T-cell (primary cell): ENCODE results near the gene PTPRA. TPM values are rescaled to one million over a fixed set of nuclear protein-coding genes. Genes with fewer than 3 reads are reported as not detected.
A peak's percentile ranks its signal among the peaks of the same experiment; 100 is the strongest.

ENCODE experiments used
- ATAC-seq, 4 experiments: fragments of 200-7000 bp in 3 of 4; fragments of 150-1000 bp in 1 of 4; cut with Tn5 transposase; replicated peaks in 1 of 4; 1 replicate in 3 of 4; 2 replicates in 1 of 4; pipeline ENCODE4 v1.10.0; 2021; ENCODE audit warnings: moderate library complexity in 3 of 4, mild to moderate bottlenecking in 2 of 4, moderate number of reproducible peaks in 1 of 4
- CTCF ChIA-PET, 2 donors: fragments of 300-600 bp; sonication (Branson Sonifier 250); formaldehyde crosslinking; loops; one replicate each; lab custom pipeline; 2022; ENCODE audit warnings: antibody characterized with exemption in 2 of 2; lab: Charles Lee
- POLR2A ChIA-PET, 2 donors: fragments of 300-600 bp; sonication (Branson Sonifier 250); formaldehyde crosslinking; loops; one replicate each; lab custom pipeline; 2022; ENCODE audit warnings: antibody characterized with exemption in 2 of 2; lab: Charles Lee
- DNase-seq, 35 experiments: peaks; one replicate each; pipeline versions ENCODE4 v3.0.0 to v3.0.0-alpha.2; 2013 to 2023
- H3K27ac ChIP-seq: one replicate; pipeline ENCODE4 v1.5.1; 2013; ENCODE audit warnings: low read length
- H3K27me3 ChIP-seq, 2 experiments: replicated peaks in 1 of 2; 1 replicate in 1 of 2; 2 replicates in 1 of 2; pipeline versions ENCODE4 v1.6.1 to v1.7.0; 2013; ENCODE audit warnings: low read length in 1 of 2, mixed read lengths in 1 of 2; ENCODE audit not compliant: control insufficient read depth in 2 of 2, insufficient read depth in 2 of 2; ENCODE audit errors: extremely low read depth in 1 of 2
- H3K36me3 ChIP-seq, 2 donors: 1 replicate in 1 of 2; 2 replicates in 1 of 2; pipeline versions ENCODE4 v1.6.1 to v1.7.0; 2013; ENCODE audit warnings: low read length in 1 of 2; ENCODE audit not compliant: control insufficient read depth in 2 of 2, insufficient read depth in 1 of 2; ENCODE audit errors: extremely low read depth in 1 of 2
- H3K4me1 ChIP-seq, 2 experiments: 1 replicate in 1 of 2; 2 replicates in 1 of 2; pipeline versions ENCODE4 v1.6.1 to v1.7.0; 2013; ENCODE audit warnings: low read length in 2 of 2, mixed read lengths in 1 of 2; ENCODE audit not compliant: insufficient read depth in 2 of 2, control insufficient read depth in 1 of 2; ENCODE audit errors: extremely low read depth in 1 of 2
- H3K4me3 ChIP-seq, 2 donors: 1 replicate in 1 of 2; 2 replicates in 1 of 2; pipeline versions ENCODE4 v1.5.1 to v1.7.0; 2013; ENCODE audit warnings: mild to moderate bottlenecking in 2 of 2, low read length in 1 of 2, moderate library complexity in 1 of 2; ENCODE audit not compliant: control insufficient read depth in 1 of 2; ENCODE audit errors: extremely low read depth in 1 of 2
- H3K9me3 ChIP-seq: 2 replicates; pipeline ENCODE4 v1.7.0; 2013
- H3K27ac Mint-ChIP-seq, 2 donors: one replicate each; pipeline ENCODE4 v1.8.0; 2020 to 2021; ENCODE audit warnings: mild to moderate bottlenecking in 2 of 2, mixed read lengths in 2 of 2
- H3K27me3 Mint-ChIP-seq, 2 donors: one replicate each; pipeline ENCODE4 v1.8.0; 2021 to 2022; ENCODE audit warnings: mixed read lengths in 2 of 2
- H3K36me3 Mint-ChIP-seq: one replicate; pipeline ENCODE4 v1.8.0; 2021; ENCODE audit warnings: mixed read lengths
- H3K4me1 Mint-ChIP-seq, 3 donors: one replicate each; pipeline ENCODE4 v1.8.0; 2020 to 2022; ENCODE audit warnings: mixed read lengths in 3 of 3, mild to moderate bottlenecking in 1 of 3
- H3K4me3 Mint-ChIP-seq, 3 donors: one replicate each; pipeline ENCODE4 v1.8.0; 2020 to 2022; ENCODE audit warnings: mild to moderate bottlenecking in 3 of 3, mixed read lengths in 3 of 3, moderate library complexity in 3 of 3
- H3K9me3 Mint-ChIP-seq, 3 donors: one replicate each; pipeline ENCODE4 v1.8.0; 2020 to 2022; ENCODE audit warnings: mixed read lengths in 3 of 3
- WGBS: methylation state at CpG from one replicate; pipeline ENCODE4 v1.1.5; 2013; ENCODE audit warnings: missing lambda C conversion rate; ENCODE audit not compliant: insufficient coverage; 5-methylcytosine and 5-hydroxymethylcytosine counted together
- total RNA-seq, 35 experiments: library from RNA in 6 of 35; stranded (reverse) in 6 of 35; fragments of 120-200 nt in 1 of 35; gene quantifications; one replicate each; pipeline versions ENCODE4 v1.2.1 to v1.2.4 and lab custom pipeline; 2013 to 2026

Gene PTPRA
- total RNA-seq, 5 donors from 2014 or later (not counting 1 experiment from before 2014, with no cell fraction given), result 66.2 to 98.6 (median 71.5) TPM

- H3K27me3 Mint-ChIP-seq, result no peaks in the 10 kb centered on the region
- Histone ChIP-seq H3K27ac (no peak overlapping the region), H3K27me3 (no peaks in the 10 kb centered on the region), H3K4me3 (no peak overlapping the region), H3K9me3 (no peaks in the 10 kb centered on the region), H3K4me1 (peaks cover 2 to 35% of the 10 kb centered on the region in 2 experiments), H3K36me3 (peaks cover 0 to 12% of the 10 kb centered on the region in 2 donors)
- no peak for ATAC-seq
- ChIA-PET CTCF (no interaction called here), POLR2A (interaction anchor here in 1 of 2 donors (0.6 kb wide), 1 partner anchor 131 kb away, joined by 3 read pairs; no protein-coding TSS in a partner anchor)
- H3K36me3 Mint-ChIP-seq, result peaks cover 15% of the 10 kb centered on the region
- DNase-seq, result no peak
- H3K4me3 Mint-ChIP-seq, result peak overlapping the region; percentile 70 to 89 (median 78)
- H3K4me1 Mint-ChIP-seq, result peaks cover 20 to 32% (median 27%) of the 10 kb centered on the region in 3 donors
- H3K9me3 Mint-ChIP-seq, result no peaks in the 10 kb centered on the region
- peak overlapping the region; percentile 70 to 76 for H3K27ac Mint-ChIP-seq
- WGBS, result 100% methylated on average over 10 of the region's 15 CpGs
These were observed 34.2 kb upstream of the PTPRA start for GRCh38 chr20:2838847-2839671.

- Histone ChIP-seq H3K4me3 (peak overlapping the region; percentile 63 to 93), H3K27ac (no peak overlapping the region), H3K9me3 (no peaks in the 10 kb centered on the region), H3K27me3 (no peaks in the 10 kb centered on the region), H3K4me1 (peaks cover 2 to 35% of the 10 kb centered on the region in 2 experiments), H3K36me3 (peaks cover 0 to 12% of the 10 kb centered on the region in 2 donors)
- H3K4me1 Mint-ChIP-seq, result peaks cover 27 to 37% (median 33%) of the 10 kb centered on the region in 3 donors
- H3K36me3 Mint-ChIP-seq, result peaks cover 14% of the 10 kb centered on the region
- H3K27ac Mint-ChIP-seq, result peak overlapping the region; percentile 70 to 76
- H3K27me3 Mint-ChIP-seq, result no peaks in the 10 kb centered on the region
- CTCF ChIA-PET, result no interaction called here
- ATAC-seq (no peak), DNase-seq (no peak)
- 88% methylated on average over 20 of the region's 21 CpGs for WGBS
- H3K4me3 Mint-ChIP-seq, result peak overlapping the region; percentile 70 to 89 (median 78)
- H3K9me3 Mint-ChIP-seq, result no peaks in the 10 kb centered on the region
- POLR2A ChIA-PET, result interaction anchor here in 1 of 2 donors (0.6 kb wide), 1 partner anchor 230 kb away, joined by 6 read pairs; no protein-coding TSS in a partner anchor
These were observed 33.5 kb upstream of the PTPRA start for GRCh38 chr20:2839732-2840137.

GRCh38 chr20:2840138-2840966 is 32.9 kb upstream of the PTPRA start, which contains the start of the genes PCED1A and VPS16:
TSS of gene PCED1A (minus strand) at chr20:2840655. CDS start at chr20:2839912, 743 bp downstream.
TSS of gene VPS16 (plus strand) at chr20:2840745. CDS start at chr20:2840775, 30 bp downstream.
- Histone ChIP-seq H3K27ac (peak within 1 kb of the TSS; percentile 66), H3K9me3 (no peaks in the 10 kb centered on the region), H3K27me3 (no peaks in the 10 kb centered on the region), H3K4me3 (peak within 1 kb of the TSS; percentile 63 to 93), H3K36me3 (peaks cover 0 to 14% of the 10 kb centered on the region in 2 donors), H3K4me1 (peaks cover 2 to 35% of the 10 kb centered on the region in 2 experiments)
- 5% methylated on average over 94 of the region's 98 CpGs for WGBS
- peaks cover 8% of the 10 kb centered on the region for H3K36me3 Mint-ChIP-seq
- no peaks in the 10 kb centered on the region for H3K9me3 Mint-ChIP-seq
- H3K4me1 Mint-ChIP-seq, result peaks cover 33 to 42% (median 37%) of the 10 kb centered on the region in 3 donors
- H3K27ac Mint-ChIP-seq, result peak within 1 kb of the TSS; percentile 84 to 89
- ATAC-seq (peak; percentile 95 to 98 (median 96)), DNase-seq (peak; percentile 77 to 92 (median 88))
- H3K4me3 Mint-ChIP-seq, result peak within 1 kb of the TSS; percentile 85 to 89 (median 86)
- CTCF ChIA-PET, result interaction anchor here in 1 of 2 donors (0.7 kb wide), 1 partner anchor 25 kb away, joined by 3 read pairs; no protein-coding TSS in a partner anchor
- POLR2A ChIA-PET, result interaction anchor here in 1 of 2 donors (0.6 kb wide), 1 partner anchor 230 kb away, joined by 6 read pairs; no protein-coding TSS in a partner anchor
- no peaks in the 10 kb centered on the region for H3K27me3 Mint-ChIP-seq

- ChIA-PET POLR2A (no interaction called here), CTCF (interaction anchor here in 1 of 2 donors (0.7 kb wide), 1 partner anchor 25 kb away, joined by 3 read pairs; no protein-coding TSS in a partner anchor)
- H3K27ac ChIP-seq, result no peak overlapping the region
- H3K4me1 ChIP-seq, result peaks cover 2 to 35% of the 10 kb centered on the region in 2 experiments
- H3K36me3 ChIP-seq, result peaks cover 0 to 14% of the 10 kb centered on the region in 2 donors
- H3K9me3 Mint-ChIP-seq, result no peaks in the 10 kb centered on the region
- no peaks in the 10 kb centered on the region for H3K27me3 Mint-ChIP-seq
- peaks cover 8% of the 10 kb centered on the region for H3K36me3 Mint-ChIP-seq
- ATAC-seq (peak; percentile 11 to 31 (median 25)), DNase-seq (peak in 9 of 35 experiments; percentile 7 to 47 (median 17))
- H3K9me3 ChIP-seq, result no peaks in the 10 kb centered on the region
- H3K4me3 ChIP-seq, result peak overlapping the region; percentile 63 to 93
- no peaks in the 10 kb centered on the region for H3K27me3 ChIP-seq
- H3K27ac Mint-ChIP-seq, result peak overlapping the region; percentile 36 to 83
- H3K4me3 Mint-ChIP-seq, result peak overlapping the region; percentile 85 to 89 (median 86)
- H3K4me1 Mint-ChIP-seq, result peaks cover 33 to 45% (median 39%) of the 10 kb centered on the region in 3 donors
- 6% methylated on average over 31 of the region's 33 CpGs for WGBS
These were observed 32.2 kb upstream of the PTPRA start for GRCh38 chr20:2840967-2841531.

GRCh38 chr20:2845607-2846006 is 27.7 kb upstream of the PTPRA start:
- H3K27me3 ChIP-seq, result no peaks in the 10 kb centered on the region
- Mint-ChIP-seq H3K4me1 (peaks cover 30 to 32% (median 32%) of the 10 kb centered on the region in 3 donors), H3K36me3 (peaks cover 7% of the 10 kb centered on the region), H3K4me3 (no peak overlapping the region), H3K27me3 (no peaks in the 10 kb centered on the region), H3K27ac (no peak overlapping the region), H3K9me3 (no peaks in the 10 kb centered on the region)
- no CpG with 5 or more reads among the region's 2 CpGs for WGBS
- peaks cover 3 to 5% of the 10 kb centered on the region in 2 donors for H3K36me3 ChIP-seq
- CTCF ChIA-PET, result no interaction called here
- POLR2A ChIA-PET, result no interaction called here
- H3K27ac ChIP-seq, result no peak overlapping the region
- ATAC-seq (no peak), DNase-seq (no peak)
- H3K9me3 ChIP-seq, result no peaks in the 10 kb centered on the region
- peaks cover 2 to 13% of the 10 kb centered on the region in 2 experiments for H3K4me1 ChIP-seq
- no peak overlapping the region for H3K4me3 ChIP-seq
